GM18517 (cell line): ENCODE measurements around the gene MTFR1L.

Experiments
- ATAC-seq: cut with Tn5 transposase; IDR thresholded peaks from one replicate; pipeline ENCODE4 v1.9.1; 2021; ENCODE audit warnings: mild to moderate bottlenecking, moderate library complexity; ENCODE audit not compliant: unreplicated experiment

Gene MTFR1L

DNA sequence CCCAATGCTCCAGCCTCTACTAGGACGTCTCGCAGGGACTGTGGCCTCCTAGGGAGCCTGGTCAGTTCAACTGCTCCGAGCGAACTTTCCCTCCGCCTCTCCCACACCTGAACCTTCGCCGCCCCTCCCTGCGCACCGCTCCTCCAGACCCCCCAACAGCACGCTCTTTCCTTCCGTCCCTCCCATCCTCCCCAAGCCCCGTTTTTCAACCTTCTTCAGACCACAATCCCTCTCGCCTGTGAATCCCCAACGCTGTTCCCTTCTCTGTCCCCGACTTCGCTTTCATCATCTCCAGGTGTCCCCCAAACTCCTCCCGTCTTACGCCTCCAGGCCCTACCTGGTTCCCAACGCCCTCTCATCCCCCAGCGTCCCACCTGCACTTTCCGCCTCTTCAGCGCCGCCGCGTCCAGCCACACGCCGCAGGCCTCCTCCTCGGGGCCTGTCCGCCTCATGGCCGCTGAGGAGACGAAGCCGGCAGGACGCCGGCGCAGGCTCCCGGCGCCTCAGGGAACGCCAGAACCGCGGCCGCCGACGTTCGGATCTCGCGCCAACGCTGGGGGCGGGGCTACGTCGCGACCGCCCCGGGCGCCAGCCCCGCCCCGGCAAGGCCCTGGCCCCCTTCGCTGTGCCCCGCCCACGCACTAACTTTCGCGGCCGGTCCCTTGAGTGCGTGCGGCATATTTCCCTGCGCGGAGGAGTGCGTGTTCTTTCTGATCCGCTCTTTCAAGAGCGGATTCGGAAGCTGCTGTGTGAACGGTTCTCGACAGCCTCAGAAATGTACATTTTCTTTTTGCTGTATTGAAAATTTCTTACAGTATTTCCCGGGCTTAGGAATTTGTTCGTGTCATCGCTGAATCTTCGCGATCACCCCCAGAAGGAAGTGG, 39.4 kb downstream of the MTFR1L start, which contains the start of gene AUNIP:
Gene AUNIP, minus strand, starts transcription at position 552 of the 884 bp plus-strand sequence. Its CDS starts 100 bp downstream, at position 452.
- peak; percentile 64 for ATAC-seq

DNA sequence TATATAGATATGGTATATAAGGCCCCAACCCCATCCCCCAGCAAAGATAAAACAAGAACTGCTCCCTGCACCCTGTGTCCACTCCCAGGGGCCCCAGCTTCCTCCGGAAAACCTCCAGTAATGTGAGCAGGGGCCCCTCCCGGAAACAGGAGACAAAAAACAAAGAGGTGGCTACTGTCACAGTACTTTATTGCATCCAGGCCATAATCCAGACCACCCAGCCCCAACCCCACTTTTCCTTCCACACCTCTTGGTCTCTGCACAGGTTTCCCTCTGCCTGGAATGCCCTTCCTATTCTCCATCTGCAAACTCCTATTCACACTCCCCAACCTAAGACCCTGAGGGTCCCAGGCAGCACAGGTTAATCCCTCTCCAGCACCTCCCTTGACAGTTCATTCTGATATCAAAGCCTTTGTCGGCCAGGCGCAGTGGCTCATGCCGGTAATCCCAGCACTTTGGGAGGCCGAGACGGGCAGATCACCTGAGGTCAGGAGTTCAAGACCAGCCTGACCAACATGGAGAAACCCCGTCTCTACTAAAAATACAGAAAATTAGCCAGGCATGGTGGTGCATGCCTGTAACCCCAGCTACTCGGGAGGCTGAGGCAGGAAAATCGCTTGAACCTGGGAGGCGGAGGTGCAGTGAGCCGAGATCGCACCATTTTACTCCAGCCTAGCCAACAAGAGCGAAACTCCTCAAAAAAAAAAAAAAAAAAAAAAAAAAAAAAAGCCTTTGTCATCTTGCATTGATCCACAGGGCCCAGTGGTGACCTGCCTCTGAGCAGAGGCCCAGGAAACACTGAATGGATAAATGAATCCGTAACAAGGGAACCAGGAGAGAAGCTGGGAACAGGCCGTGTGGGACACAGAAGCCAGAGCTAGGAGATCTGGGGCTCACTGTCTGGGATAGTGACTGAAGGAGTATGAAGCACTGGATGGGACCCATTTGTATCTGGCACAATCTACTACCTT, 41.8 kb downstream of the MTFR1L start:
- ATAC-seq, result no peak

DNA sequence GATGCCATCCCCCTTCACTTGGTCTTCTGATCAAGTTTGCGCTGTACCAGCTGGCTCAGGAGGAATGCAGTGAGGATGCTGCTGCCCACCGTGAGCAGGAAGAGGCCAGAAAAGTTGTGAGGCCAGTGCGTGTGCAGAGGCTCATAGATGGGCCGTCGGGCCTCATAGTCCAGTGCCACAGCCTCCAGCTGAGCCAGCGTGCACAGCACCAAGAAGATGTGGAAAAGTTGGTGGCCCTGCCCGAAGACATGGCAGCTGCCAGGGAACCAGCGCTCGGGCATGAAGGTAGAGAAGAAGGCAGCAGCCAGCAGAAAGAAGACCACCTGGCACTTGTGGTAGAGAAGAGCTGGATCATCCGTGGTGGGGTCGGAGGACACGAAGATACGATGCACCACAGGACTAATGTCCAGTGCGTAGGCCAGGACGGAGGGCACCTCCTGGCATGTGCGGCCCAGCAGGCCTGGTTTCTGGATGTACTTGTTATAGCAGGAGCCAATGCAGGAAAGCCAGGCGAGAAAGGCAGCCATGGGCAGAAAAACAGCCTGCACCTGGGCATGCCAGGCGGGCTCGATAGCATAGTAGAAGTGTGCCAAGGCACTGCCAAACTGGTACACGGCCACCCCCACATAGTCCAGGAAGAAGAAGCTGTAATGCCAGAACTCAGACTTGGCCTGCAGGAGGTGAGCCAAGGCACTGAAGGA, 43.2 kb downstream of the MTFR1L start:
- ATAC-seq, result no peak

DNA sequence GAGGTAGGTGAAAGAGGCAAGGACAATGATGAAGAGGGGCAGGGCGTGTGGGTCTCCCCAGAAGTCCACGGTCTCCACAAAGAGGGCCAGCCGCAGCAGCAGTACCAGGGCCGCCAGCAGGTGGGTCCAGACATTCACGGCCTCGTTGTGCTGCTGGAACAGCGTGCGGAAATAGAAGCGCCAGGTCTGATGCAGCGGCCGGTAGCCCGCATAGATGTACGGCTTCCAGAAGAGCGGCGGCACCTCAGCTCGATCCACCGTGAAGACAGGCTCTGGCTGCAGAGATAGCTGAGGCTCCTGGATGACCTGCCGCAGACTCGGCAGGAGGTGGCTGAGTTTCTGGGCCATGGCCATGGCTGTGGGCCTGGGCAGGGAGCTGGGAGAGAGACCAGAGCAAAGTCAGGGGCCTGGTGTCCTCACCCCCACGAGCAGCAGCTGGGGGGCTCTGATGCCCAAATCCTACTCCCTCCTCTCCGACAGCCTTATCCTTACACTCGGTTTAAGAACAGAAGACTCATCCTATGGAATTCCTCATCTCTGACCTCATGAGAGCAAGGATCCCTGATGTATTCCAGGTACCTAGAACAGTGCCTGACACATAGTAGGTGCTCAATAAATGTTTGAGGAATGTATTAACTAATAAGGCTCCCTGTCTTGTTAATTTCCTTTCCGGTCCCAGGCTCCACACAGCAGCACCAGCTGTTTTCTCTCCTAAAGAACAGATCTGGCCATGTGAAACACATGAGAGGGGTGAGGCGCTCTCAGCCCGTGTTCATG, 43.9 kb downstream of the MTFR1L start:
- no peak for ATAC-seq

DNA sequence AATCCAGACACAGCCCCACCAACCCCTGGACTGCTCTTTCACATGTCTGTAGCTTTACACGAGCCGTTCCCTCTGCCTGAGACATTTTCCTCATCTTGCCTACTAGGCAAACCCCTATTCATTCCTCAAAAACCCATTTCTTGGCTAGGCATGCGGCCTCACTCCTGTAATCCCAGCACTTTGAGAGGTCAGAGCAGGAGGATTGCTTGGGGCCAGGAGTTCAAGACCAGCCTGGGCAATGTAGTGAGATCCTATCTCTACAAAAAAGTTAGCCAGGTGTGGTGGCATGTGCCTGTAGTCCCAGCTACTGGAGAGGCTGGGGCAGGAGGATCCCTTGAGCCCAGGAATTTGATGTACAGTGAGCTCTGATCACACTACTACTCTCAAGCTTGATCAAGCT, 44.7 kb downstream of the MTFR1L start:
- ATAC-seq, result no peak

DNA sequence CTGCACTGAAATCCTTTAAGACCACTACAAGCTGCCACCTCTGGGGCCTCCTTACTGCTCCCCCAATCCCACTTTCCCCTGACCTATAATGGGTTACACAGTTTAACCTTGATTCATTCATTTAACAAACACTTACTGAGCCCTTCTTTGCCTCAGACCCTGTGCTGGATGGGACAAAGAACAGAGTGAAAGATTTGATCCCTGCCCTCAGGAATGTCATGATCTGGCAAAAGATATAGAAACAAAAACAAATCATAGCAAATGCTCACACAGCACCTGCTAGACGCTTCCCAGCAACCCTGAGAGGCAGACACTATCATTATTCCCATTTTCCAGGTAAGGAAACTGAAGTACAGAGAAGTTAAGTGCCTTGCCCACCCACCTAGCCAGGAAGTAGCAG, 46.5 kb downstream of the MTFR1L start:
- no peak for ATAC-seq

DNA sequence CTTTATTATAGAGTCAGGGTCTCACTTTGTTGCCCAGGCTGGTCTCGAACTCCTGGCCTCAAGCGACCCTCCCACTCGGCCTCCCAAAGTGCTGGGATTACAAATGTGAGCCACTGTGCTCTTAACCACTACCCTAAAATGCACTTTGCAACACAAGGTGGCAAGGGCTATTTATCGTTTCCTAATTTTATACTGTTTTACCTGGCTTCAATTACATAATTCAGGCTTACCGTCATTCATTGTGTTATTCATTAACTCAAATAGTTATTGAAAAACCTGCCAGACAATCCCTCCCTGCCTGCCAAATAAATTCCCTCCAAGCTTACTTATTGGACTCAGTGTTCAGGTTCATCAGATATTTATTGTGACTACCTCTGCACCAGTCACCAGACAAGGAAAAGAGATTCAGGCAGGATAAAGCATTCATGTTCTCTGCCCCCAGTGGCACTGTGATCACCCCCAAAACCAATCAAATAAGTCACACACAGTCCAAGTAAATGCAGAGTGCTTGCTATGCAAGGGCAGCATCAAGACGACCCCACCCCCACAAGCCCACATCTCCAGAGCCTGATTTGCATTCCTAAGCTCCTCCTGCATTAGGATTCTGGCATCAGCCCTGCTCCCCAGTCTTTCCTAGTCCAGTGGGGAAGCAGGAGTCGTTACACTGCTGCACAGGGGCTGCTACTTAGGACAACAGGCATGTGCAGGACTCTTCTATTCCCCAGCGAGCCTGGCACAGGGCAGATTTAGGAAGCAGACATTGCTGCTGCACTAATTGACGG, 47.6 kb downstream of the MTFR1L start:
- no peak for ATAC-seq

DNA sequence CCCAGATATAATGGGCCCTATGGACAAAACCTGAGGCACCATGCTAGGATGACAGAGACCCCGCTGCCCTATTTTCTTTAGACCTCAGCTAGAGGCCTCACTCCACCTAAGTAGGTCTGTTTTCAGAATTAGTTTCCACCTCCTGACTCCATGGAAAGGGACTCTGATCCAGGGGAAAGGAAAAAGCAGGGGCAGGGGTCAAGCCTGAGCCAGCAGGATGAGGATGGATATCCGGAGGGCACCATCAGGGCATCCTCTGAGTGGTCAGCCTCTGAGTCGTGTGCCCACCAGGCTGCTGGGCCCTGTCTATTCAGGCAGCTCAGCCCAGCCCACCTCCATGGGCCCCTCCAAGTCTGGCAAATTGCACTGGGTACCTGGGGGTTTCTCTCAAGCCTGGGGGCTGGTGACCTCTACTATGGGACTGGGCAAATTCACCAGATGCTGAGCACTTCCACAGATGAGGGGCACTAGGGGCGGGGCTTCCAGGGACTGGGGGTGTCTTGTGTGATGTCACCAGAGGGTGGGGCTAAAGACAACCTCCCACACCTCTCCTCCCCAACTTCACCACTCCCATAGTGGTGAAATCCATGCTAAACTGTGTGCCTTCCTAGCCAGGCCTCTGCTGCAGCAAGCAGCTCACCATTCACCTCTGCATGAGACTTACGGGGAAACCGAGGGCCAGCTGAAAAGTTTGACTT, 50.3 kb downstream of the MTFR1L start:
- no peak for ATAC-seq

DNA sequence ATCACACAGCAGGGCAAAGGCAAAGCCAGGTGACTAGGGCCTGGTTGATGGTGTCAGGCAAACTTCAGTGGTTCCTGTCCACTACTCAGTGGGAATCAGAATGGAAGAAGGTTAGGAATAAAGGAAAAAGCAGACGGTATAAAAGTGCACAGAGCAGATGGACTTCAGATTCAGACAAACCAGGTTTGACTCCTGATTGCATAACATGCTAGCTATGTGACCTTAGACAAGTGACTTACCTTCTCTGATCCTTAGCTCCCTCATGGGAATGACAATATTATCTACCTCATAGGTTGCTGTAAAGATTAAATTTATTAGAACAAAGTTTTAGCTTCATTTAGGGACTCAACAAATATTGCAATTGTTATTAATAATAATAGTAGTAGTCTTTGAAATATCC, 50.9 kb downstream of the MTFR1L start:
- ATAC-seq, result no peak

DNA sequence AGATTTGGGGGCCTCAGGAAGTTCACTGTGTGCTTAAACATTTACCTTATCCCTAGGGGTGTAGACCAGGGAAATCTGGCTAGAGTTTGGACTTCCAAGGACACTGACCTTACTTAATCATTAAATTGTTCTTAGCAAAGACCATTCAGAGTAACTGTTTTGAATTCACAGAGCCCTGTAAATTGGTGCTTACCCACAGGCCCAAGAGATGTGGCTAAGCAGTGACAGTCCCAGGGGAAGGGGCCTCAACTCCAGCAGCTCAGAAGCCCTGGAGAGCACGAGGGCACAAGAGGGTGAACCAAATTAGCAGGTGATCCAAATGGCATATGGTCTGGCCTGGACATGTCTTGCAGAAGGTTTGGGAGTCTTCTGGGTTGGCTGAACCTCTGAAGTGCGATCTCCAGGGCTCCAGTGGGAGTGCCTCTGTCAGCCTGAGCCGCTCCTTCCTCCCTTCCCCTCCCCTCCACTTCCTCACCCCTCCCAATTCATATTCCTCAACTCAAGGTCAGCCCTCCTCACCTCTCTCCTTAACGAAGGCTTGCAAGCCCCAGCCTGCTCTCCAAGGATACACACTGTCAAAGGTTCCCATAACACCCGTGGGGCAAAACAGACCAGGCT, 51.4 kb downstream of the MTFR1L start:
- no peak for ATAC-seq

DNA sequence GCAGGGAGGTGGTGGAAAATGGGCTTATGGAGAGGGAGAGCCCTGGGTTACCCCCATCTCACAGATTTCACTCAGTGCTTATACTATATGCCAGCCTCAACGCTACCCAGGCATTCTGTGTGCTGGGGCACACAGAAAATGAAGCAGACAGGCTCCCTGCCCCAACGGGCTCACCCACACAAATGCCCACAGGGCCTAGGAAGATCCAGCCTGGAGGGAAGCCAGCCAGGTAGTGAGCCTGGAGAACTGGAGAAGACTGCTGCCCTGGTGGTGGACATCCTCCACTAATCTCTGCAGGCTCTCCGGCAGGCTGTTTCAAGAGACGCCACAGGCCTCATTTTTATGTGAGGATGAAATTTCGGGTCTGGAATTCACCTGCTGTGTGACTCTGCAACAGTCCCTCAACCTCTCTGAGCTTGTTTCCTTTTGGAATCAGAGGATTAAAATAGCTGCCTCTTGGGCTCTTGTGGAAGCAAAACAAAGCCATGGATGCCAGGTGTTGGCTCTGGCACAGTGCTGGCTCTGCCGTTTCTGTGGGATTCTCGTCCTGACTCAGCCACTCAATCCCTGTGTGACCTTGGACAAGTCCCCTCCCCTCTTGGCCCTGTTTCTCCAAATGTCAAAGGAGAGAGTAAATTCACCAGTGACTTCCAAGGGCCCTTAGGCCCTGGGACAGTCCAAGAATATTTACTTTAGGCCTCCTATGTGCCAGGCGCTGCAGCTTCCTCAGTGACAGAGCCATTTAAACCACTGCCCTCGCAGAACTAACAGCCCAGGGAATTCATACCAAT, 52.1 kb downstream of the MTFR1L start:
- ATAC-seq, result no peak

DNA sequence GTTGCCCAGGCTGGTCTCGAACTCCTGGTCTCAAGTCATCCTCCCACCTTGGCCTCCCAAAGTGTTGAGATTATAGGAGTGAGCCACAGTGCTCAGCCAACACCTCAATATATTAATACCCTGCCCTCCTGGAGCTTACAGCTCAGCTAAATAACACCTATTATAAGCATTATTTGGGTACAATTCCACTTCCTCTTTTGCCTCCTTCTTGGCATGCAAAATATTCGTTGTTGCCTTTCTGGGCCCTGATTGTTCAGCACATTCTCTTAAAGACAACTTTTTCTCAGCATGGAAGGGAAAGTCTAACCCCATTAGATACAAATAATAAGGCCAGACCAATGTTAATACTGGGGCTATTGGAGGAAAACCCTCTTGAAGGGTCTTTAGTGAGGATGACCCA, 53.0 kb downstream of the MTFR1L start:
- ATAC-seq, result no peak

DNA sequence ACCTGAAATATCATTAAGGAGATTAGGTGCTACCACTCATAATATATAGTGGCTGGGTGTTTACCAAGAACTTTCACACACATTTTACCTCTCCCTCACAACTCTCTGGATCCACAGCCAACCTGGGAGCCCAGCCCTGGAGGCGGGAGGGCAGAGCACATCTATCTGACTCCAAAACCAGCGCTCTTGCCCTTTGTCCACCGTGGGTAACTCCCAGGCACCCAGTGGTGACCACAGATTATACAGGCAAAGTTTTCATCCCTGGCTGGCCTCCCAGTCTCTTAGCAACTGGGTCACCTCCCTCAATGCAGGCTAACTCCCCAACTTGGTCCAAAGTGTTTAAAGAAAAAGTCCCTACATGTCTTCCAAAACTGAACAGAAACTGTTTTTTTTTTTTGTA, 53.4 kb downstream of the MTFR1L start:
- ATAC-seq, result no peak

DNA sequence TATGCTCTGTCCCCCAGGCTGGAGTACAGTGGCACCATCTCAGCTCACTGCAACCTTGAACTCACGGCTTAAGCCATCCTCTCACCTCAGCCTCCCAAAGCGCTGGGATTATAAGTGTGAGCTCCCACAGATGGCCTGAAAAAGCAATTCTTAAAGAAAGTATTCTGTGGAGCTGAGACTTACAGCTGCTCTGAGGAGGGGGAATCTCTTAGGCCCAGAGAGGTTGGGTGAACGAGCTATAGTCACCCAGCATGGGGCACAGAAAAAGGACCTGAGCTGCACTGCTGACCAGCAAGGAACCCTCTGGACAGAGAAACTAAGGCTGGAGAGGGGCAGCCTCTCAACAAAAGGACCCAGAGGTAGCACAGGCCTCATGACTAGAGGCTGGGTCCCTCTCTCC, 54.5 kb downstream of the MTFR1L start:
- ATAC-seq, result no peak

DNA sequence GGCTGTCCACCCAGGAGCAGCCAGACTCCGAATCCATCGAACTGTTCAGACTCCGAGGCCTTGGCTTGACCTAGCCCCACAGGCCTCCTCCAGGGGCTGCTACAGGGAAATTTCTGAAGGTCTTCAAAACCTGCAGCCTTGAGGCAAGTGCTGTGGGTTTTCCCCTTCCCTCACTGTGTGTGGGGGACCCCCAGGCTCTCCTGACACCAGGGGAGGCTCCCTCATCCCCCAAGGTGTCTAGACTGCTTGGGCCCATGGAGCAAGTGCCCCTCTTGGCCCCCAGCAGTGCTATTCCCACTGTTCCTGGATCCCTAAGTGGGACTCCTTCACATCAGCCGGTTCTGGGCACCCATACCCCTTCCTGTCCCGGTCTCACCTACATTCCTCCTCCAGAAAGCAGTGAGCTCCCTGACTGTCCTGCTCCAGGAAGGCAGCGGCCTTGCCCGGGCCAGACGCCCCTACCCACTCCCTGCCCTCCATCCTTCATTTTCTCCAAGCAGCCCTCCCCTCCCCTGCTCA, 54.9 kb downstream of the MTFR1L start:
- no peak for ATAC-seq

DNA sequence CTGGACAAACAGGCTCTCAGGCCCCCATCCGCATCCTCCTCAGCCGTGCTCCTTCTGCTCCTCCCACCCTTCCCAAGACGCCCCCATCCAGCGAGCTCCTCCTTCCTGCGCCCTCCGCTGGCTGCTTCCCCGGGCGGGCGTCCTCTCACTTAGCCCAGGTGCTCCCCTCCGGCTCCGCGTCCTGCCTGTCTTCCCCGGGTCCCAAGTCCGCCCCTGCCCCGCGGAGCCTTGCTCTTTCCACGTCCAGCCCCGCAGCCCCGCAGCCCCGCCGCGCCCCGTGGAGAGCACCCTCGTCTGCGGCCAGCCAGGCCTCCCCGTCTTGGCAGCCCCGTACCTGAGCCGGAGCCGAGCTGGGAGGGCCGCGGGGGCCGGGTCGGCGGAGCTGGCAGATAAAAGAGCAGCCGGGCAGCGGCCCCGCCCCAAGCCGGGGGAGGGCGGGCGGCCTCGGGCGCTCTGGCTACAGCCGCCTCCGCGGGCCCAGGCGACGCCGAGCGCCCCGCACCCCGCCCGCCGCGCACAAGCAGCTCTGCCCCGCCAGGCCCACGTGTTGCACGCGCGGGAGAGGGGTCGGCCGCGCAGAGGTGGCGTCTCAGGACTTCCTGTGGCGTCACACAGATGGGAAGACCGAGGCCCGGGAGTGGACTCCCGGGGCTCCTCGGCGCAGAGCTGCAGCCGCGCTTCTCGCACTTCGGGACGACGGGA, 55.6 kb downstream of the MTFR1L start, which contains the start of gene PAQR7:
Gene PAQR7, minus strand, starts transcription at position 555 of the 702 bp plus-strand sequence. CDS start 11,869 bp downstream, outside the sequence.
- no peak for ATAC-seq
